Stimulated activated CD4-positive, alpha-beta T cell treated with anti-CD3 and anti-CD28 coated beads, Interleukin-15, amount 100 ng/mL, for 24 hours (primary cell): ENCODE data around the gene MLLT10.
"Not testable (repeated sequence)": the region's sequence is repeated elsewhere in the genome, so short reads cannot be mapped to it uniquely, and the experiment has no call there.

Experiments
- DNase-seq: peaks from one replicate; pipeline ENCODE4 v3.0.0-alpha.2; 2020

The MLLT10 gene

GRCh38 chr10:21588159-21588558, 54.1 kb downstream of the MLLT10 start:
- DNase-seq = peak; percentile 13

- no peak for DNase-seq
Observed at GRCh38 chr10:21593986-21594385, 60.0 kb downstream of the MLLT10 start.

- no peak for DNase-seq
Observed at GRCh38 chr10:21599582-21599981, 65.5 kb downstream of the MLLT10 start.

- no peak for DNase-seq
Observed at GRCh38 chr10:21600804-21601433, 66.9 kb downstream of the MLLT10 start.

DNA sequence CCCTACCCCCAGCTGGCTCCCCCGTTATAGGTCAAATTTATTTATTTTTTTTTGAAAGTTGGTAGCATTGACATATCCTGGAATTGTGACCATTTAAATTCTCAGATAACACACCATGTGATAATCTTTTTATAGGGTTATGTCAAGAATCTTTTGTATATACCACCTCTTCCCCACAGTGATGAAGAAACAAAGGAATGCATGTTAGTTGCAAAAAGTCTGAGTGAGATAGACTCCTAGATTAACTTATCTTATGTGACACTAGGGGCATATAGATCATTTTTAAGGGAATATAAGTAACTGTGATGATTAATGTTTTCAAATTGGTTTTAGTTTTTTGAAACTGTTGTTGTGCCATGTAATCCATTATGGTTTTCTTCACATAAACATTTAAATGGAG, 68.3 kb downstream of the MLLT10 start:
- no peak for DNase-seq

- DNase-seq = no peak
Observed at GRCh38 chr10:21603721-21604120, 69.7 kb downstream of the MLLT10 start.

- DNase-seq = no peak
Observed at GRCh38 chr10:21604651-21605050, 70.6 kb downstream of the MLLT10 start.

- DNase-seq = no peak
Observed at GRCh38 chr10:21607907-21608306, 73.9 kb downstream of the MLLT10 start.

DNA sequence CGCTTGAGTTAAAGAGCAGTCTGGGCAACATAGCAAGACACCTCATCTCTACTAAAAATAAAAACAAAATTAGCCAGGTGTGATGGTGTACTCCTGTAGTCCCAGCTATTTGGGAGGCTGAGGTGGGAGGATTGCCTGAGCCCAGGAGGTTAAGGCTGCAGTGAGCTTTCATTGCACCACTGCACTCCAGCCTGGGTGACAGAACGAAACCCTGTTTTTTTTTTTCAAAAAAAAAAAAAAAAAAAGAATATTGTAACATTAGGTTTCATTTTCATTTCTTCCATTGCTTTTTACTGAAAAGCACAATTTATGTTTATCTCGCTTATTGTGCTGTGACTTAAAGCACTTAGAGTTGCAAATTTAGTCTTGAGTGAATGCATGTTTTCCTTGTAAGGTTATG, 80.0 kb downstream of the MLLT10 start:
- no peak for DNase-seq

DNA sequence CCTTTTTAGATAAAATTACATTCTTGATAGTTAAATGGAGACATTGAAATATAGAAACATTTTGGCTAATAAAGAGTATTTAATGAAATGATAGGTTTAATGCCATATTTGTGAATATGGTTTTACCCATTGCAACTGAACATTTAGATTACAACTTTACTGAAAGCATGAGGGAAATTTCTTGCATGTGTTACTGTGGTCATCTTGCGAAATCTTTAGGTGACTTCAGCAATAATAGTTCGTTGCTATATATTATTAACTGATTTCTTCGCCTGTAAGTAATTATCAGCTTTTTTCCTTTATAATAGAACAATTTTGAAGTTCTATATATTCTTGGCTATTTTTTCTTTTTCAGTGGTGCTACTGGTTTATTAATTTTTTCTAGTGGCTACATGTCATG, 83.2 kb downstream of the MLLT10 start:
- no peak for DNase-seq

DNA sequence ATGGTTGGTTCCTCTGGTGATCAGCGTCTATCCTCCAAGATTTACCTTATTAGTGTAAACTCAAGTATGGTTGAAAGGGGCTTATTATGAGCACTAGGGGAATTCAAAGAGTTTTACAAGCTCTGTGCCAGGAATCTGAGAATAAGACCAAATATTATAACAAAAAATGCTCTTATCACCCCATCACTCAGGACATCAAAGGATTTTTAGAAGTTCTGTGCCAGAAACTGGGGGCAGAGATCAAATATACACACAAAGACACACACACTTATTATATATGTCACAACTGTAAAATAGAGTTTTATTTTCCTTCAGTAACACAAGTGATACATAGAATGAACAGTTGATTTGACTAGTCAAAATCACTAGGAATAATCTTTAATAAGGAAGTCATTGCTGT, 89.3 kb downstream of the MLLT10 start:
- DNase-seq = no peak

DNA sequence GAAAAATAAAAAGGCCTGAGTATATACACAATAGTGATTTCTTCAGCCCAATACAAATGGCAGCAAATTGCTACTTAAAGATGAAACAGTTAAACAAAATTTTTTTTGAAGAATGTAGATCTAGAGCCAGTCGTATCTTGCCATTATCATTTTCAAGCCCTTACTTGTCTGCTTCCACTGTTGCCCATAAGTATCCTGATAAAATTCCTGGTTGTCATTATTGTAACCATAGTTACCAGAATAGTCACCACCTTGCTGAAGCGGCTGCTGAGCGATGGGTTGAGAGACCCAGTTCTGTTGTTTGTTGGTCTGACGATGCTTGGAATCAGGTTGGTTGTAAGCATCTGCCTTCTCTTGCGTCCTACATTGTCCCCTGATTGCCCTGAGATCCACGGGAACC, 90.4 kb downstream of the MLLT10 start:
- not testable (repeated sequence) for DNase-seq

GRCh38 chr10:21624951-21625350, 90.9 kb downstream of the MLLT10 start:
- no peak for DNase-seq

- DNase-seq = no peak
Observed at GRCh38 chr10:21625623-21626229, 91.7 kb downstream of the MLLT10 start.

GRCh38 chr10:21626457-21627161, 92.6 kb downstream of the MLLT10 start:
- DNase-seq = no peak

GRCh38 chr10:21627331-21627730, 93.3 kb downstream of the MLLT10 start:
- DNase-seq = no peak

GRCh38 chr10:21628023-21628422, 94.0 kb downstream of the MLLT10 start:
- no peak for DNase-seq

DNA sequence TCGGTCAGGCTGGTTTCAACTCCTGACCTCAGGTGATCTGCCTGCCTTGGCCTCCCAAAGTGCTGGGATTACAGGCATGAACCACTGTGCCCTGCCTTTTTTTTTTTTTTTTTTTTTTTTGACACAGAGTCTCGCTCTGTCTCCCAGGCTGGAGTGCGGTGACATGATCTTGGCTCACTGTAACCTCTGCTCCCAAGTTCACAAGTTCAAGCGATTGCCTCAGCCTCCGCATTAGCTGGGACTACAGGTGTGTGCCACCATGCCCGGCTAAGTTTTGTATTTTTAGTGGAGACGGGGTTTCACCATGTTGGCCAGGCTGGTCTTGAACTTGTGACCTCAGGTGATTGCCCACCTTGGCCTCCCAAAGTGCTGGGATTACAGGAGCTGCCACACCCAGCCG, 94.6 kb downstream of the MLLT10 start:
- DNase-seq = not testable (repeated sequence)

- DNase-seq = no peak
Observed at GRCh38 chr10:21634599-21635365, 100.8 kb downstream of the MLLT10 start.

DNA sequence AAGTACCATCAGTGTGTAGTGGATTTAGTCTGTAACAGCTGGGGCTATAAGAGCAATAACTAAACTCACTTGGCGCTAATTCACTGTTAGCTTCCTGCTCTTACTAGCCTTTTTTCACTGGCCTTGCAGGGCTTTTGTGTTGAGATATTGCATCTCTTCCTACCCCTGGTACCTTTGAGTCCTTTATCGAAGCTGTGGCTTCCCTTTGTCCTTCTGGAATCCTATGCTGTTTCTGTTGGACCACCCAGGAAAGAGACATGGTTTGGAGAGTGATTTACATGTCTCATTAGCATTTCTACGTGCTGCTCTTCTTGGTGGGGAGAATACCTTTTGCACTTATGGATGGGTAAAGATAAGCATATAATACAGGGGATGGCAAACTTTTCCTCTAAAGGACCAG, 103.8 kb downstream of the MLLT10 start:
- DNase-seq = no peak

DNA sequence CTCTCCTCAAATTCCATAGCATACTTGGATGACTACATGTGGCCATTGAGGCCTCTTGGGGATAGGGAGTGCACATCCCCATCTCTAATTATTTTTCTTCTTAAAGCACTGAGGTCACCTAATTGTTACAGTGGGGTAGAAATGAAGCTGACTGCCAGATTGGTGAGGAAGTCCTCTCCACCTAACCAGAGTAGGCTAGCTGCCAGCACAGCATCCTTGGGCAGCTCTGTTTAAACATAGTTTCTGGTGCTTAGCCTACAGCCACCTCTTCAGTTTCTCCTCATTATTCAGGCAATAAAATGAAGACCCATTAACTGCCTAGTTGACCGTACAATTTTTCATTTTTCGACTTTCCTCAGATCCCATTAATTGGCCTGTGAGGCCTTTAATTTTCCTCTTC, 104.6 kb downstream of the MLLT10 start:
- no peak for DNase-seq

- no peak for DNase-seq
Observed at GRCh38 chr10:21648040-21648439, 114.0 kb downstream of the MLLT10 start.

DNA sequence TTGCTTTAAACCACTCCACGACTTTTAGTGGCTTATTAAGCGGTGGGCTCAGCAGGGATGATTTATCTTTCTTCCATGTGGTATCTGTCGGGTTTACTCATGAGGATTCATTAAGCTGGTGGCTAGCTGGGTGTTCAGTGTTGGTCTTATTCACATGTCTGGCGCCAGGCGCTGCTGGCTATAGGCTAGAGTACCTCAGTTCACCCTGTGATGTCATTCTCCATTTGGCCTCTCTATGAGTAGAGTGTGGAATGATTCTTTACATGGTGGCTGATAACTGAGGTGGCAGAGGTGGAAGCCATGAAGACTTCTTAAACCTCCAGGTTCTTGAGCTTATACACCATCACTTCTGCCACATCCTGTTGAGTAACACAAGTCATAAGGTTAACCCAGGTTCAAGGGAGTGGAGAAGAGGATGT, 115.4 kb downstream of the MLLT10 start:
- no peak for DNase-seq

GRCh38 chr10:21650353-21650752, 116.3 kb downstream of the MLLT10 start:
- DNase-seq = no peak
